Measurements from ENCODE around the gene TRAPPC2L. TPM values are rescaled to one million over a fixed set of nuclear protein-coding genes. Genes with fewer than 3 reads are reported as not detected.
A peak's percentile ranks its signal among the peaks of the same experiment; 100 is the strongest.
"Not testable (repeated sequence)": the region's sequence is repeated elsewhere in the genome, so short reads cannot be mapped to it uniquely, and the experiment has no call there.

TRAPPC2L gene
- total and polyA plus RNA-seq, 2 experiments from 2014 or later, result 30.9 to 114 TPM

DNA sequence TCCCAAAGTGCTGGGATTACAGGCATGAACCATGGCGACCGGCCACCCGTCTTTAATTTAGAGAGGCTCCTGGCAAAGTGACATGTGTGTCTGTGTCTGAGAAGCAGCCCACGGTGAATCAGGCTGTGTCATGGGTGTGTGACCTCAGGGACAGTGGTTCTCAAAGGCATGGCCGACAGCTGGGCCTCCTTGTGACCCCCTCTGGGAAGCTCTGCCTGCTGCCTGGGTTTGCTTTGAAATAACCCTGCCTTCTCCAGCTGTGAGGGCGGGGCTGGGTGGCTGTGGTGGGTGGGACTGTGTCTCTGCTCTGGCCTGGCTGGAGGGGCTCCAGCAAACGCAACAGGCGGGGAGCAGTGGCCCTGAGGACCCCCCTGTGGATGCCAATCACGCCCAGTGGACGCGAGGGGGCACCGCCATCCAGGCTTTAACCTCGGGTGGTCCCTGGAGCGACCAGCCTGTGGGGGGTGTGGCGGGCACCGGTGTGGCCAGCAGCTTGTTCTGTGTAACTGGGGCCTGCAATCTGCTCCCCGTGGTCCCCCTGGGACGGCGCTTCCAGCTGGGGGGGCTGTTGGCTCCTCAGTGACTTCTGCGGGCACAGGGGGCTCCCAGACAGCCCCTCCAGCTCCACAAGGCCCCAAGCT lies 36.4 kb upstream of the TRAPPC2L start:
- Histone ChIP-seq H3K4me1 (ENCODE audit: low read depth) (no peaks in the 10 kb centered on the region), H3K27me3 (no peaks in the 10 kb centered on the region), H3K36me3 (no peaks in the 10 kb centered on the region), H3K27ac (no peak overlapping the region), H3K9me3 (ENCODE audit: low read depth) (no peaks in the 10 kb centered on the region), H3K4me3 (no peak overlapping the region)
- TF ChIP-seq, protein P1, sequence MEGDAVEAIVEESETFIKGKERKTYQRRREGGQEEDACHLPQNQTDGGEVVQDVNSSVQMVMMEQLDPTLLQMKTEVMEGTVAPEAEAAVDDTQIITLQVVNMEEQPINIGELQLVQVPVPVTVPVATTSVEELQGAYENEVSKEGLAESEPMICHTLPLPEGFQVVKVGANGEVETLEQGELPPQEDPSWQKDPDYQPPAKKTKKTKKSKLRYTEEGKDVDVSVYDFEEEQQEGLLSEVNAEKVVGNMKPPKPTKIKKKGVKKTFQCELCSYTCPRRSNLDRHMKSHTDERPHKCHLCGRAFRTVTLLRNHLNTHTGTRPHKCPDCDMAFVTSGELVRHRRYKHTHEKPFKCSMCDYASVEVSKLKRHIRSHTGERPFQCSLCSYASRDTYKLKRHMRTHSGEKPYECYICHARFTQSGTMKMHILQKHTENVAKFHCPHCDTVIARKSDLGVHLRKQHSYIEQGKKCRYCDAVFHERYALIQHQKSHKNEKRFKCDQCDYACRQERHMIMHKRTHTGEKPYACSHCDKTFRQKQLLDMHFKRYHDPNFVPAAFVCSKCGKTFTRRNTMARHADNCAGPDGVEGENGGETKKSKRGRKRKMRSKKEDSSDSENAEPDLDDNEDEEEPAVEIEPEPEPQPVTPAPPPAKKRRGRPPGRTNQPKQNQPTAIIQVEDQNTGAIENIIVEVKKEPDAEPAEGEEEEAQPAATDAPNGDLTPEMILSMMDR (IDR thresholded peaks at IDR 0.05; ENCODE audit: low read depth, low read length), result no peak
- no peak for DNase-seq (ENCODE audit: low read depth in 1 of 2, low spot score in 1 of 2)

DNA sequence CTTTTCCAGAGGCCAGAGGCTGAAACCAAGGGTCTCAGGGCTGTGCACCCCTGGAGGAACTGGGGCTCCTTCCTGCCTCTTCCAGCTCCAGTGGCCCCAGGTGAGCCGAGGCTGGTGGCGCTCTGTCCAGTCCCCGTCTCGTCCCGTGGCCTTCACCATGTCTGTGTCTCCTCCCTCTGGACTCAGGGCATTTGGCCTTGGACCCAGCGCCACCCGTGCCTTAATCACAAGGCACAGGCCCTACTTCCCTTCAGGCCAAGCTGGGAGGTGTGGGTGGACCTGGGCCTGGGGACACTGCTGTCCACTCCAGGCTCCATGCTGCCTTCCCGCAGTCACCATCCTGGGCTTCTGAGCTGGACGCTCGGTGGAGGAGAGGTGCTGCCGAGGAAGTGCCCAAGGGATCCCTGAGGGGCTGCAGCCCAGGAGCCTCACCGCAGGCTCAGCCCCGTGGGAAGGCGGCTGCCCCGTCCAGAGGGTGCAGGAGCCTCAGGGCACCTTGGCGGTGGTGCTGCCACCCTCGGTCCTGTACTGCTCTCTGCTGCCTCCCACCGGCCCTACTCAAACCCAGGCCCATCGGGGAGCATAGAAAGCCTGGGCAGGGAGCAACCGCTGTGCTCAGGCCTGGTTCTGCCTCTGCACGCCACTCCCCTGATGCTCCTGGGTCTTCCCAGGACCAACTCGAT lies 35.6 kb upstream of the TRAPPC2L start:
- Histone ChIP-seq H3K36me3 (no peaks in the 10 kb centered on the region), H3K4me3 (no peak overlapping the region), H3K27me3 (no peaks in the 10 kb centered on the region), H3K9me3 (ENCODE audit: low read depth) (no peaks in the 10 kb centered on the region), H3K4me1 (ENCODE audit: low read depth) (no peaks in the 10 kb centered on the region), H3K27ac (no peak overlapping the region)
- DNase-seq (ENCODE audit: low read depth in 1 of 2, low spot score in 1 of 2), result no peak
- TF ChIP-seq, protein P1 (IDR thresholded peaks at IDR 0.05; ENCODE audit: low read depth, low read length), result no peak

DNA sequence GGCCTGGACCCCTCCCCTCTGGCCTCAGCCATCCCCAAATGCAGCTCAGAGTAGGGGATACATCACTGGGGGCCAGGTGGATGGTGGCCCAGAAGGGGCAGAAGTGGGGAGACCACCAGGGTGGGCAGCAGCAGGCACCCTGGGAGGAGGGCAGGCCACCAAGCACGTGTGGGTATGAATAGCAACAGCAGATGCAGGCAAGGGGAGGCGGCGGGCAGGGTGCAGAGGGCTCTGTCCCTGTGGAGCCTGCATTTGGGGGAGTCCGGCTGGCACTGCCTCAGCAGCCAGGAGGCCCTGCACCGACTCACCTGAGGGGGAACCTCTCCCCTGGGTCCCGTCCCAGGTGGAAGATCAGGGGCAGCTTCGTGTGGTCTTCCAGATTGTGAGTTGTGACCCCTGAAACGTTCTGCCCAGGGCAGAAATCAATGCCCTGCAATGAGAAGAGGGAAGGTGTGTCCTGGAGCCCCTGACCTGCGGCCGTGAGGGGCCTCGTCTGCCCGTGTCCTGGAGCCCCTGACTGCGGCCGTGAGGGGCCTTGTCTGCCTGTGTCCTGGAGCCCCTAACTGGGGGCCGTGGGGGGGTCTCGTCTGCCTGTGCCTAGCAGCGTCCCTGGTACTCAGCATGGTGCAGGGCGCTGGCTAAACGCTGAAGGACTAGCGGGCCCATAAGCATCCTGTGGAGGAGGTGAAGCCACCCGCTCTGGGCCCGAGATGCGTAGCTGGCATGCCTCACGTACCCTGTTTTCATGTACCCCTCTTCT lies 34.5 kb upstream of the TRAPPC2L start:
- TF ChIP-seq, protein P1 (IDR thresholded peaks at IDR 0.05; ENCODE audit: low read depth, low read length), result no peak
- no peak overlapping the region for H3K4me3 ChIP-seq
- H3K27me3 ChIP-seq, result no peaks in the 10 kb centered on the region
- no peak overlapping the region for H3K27ac ChIP-seq
- H3K9me3 ChIP-seq (ENCODE audit: low read depth), result no peaks in the 10 kb centered on the region
- no peak for DNase-seq (ENCODE audit: low read depth in 1 of 2, low spot score in 1 of 2)
- no peaks in the 10 kb centered on the region for H3K4me1 ChIP-seq (ENCODE audit: low read depth)
- H3K36me3 ChIP-seq, result no peaks in the 10 kb centered on the region

- H3K27me3 ChIP-seq; H3K36me3 ChIP-seq; H3K9me3 ChIP-seq (ENCODE audit: low read depth); H3K4me1 ChIP-seq (ENCODE audit: low read depth); H3K4me3 ChIP-seq; H3K27ac ChIP-seq; DNase-seq (ENCODE audit: low read depth in 1 of 2, low spot score in 1 of 2): not testable (repeated sequence)
Measured at GRCh38 chr16:88823646-88824045, 33.3 kb upstream of the TRAPPC2L start.

GRCh38 chr16:88824256-88825077 lies 32.5 kb upstream of the TRAPPC2L start:
- Histone ChIP-seq H3K9me3 (ENCODE audit: low read depth) (no peaks in the 10 kb centered on the region), H3K4me1 (ENCODE audit: low read depth) (no peaks in the 10 kb centered on the region), H3K27me3 (no peaks in the 10 kb centered on the region), H3K36me3 (no peaks in the 10 kb centered on the region), H3K27ac (no peak overlapping the region), H3K4me3 (no peak overlapping the region)
- TF ChIP-seq, protein P1 (IDR thresholded peaks at IDR 0.05; ENCODE audit: low read depth, low read length), result no peak
- peak in 1 of 2 donors; percentile 38 for DNase-seq (ENCODE audit: low read depth in 1 of 2, low spot score in 1 of 2)
